ENCODE measurements around the gene SYCP2.

GRCh38 chr20:59837623-59838394 lies 95.6 kb downstream of the SYCP2 start:
- TF ChIP-seq ZNF274 (IDR thresholded peaks at IDR 0.05; ENCODE audit: low read depth, low read length): no peak
- no peak for TF ChIP-seq YY1 (IDR thresholded peaks at IDR 0.05; ENCODE audit: insufficient read depth, insufficient read length)
